Muscle layer of colon (tissue), 2 donors: Measurements from ENCODE around the gene ANKRD49.
A peak's percentile ranks its signal among the peaks of the same experiment; 100 is the strongest.
"Not testable (repeated sequence)": the region's sequence is repeated elsewhere in the genome, so short reads cannot be mapped to it uniquely, and the experiment has no call there.

Experiments used
- H3K27ac ChIP-seq: one replicate; pipeline ENCODE4 v1.7.0; 2013; ENCODE audit warnings: low read depth, mild to moderate bottlenecking, low read length, moderate library complexity
- H3K27me3 ChIP-seq, 2 donors: one replicate each; pipeline ENCODE4 v1.7.0; 2013; ENCODE audit warnings: low read length in 2 of 2, mild to moderate bottlenecking in 2 of 2; ENCODE audit not compliant: insufficient read depth in 2 of 2, control insufficient read depth in 1 of 2
- H3K36me3 ChIP-seq: one replicate; pipeline ENCODE4 v1.7.0; 2013; ENCODE audit warnings: mild to moderate bottlenecking, low read length; ENCODE audit not compliant: insufficient read depth
- H3K4me1 ChIP-seq: one replicate; pipeline ENCODE4 v1.7.0; 2013; ENCODE audit warnings: mild to moderate bottlenecking, low read length; ENCODE audit not compliant: insufficient read depth
- H3K4me3 ChIP-seq, 2 donors: one replicate each; pipeline ENCODE4 v1.7.0; 2013; ENCODE audit warnings: low read length in 2 of 2, low read depth in 1 of 2, mild to moderate bottlenecking in 1 of 2, moderate library complexity in 1 of 2
- H3K9ac ChIP-seq: one replicate; pipeline ENCODE4 v1.7.0; 2013; ENCODE audit warnings: low read length
- H3K9me3 ChIP-seq: one replicate; pipeline ENCODE4 v1.7.0; 2013; ENCODE audit warnings: mild to moderate bottlenecking, low read length
- donor health status: abdominal sarcoma.
- donor health status: Adenocarcinoma of cecum.

Gene ANKRD49

GRCh38 chr11:94469416-94469815 lies 24.4 kb upstream of the ANKRD49 start:
- peaks cover 27% of the 10 kb centered on the region for H3K36me3 ChIP-seq
- no peak overlapping the region for H3K9ac ChIP-seq
- H3K27me3 ChIP-seq: no peaks in the 10 kb centered on the region
- H3K4me1 ChIP-seq: no peaks in the 10 kb centered on the region
- no peaks in the 10 kb centered on the region for H3K9me3 ChIP-seq
- H3K4me3 ChIP-seq: no peak overlapping the region
- no peak overlapping the region for H3K27ac ChIP-seq

GRCh38 chr11:94472916-94473799 lies 20.6 kb upstream of the ANKRD49 start:
- H3K4me3 ChIP-seq: no peak overlapping the region
- no peaks in the 10 kb centered on the region for H3K27me3 ChIP-seq
- no peak overlapping the region for H3K9ac ChIP-seq
- H3K27ac ChIP-seq: no peak overlapping the region
- no peaks in the 10 kb centered on the region for H3K4me1 ChIP-seq
- no peaks in the 10 kb centered on the region for H3K9me3 ChIP-seq
- peaks cover 22% of the 10 kb centered on the region for H3K36me3 ChIP-seq

DNA sequence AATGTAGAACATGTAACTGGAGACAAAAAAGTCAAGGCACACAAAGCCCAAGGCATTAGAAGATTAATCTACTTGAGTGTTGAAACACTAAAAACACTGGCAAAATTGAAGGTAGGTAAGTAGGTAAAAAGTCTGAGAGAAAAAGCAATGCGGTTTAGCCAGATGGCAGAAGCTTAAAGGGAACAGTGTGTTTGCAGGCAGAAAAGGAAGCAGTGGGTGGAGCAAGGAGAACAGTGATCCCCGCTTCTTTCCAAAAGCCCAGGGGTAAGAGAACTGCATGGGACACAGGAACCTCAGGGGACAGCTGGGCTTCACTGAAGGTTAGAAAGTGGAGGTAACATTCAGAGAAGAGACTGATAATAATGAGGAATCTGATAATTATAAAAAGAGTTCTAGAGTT lies 16.2 kb upstream of the ANKRD49 start:
- H3K4me1 ChIP-seq: no peaks in the 10 kb centered on the region
- no peak overlapping the region for H3K9ac ChIP-seq
- peaks cover 23% of the 10 kb centered on the region for H3K36me3 ChIP-seq
- no peaks in the 10 kb centered on the region for H3K9me3 ChIP-seq
- no peak overlapping the region for H3K27ac ChIP-seq
- no peak overlapping the region for H3K4me3 ChIP-seq
- H3K27me3 ChIP-seq: no peaks in the 10 kb centered on the region

DNA sequence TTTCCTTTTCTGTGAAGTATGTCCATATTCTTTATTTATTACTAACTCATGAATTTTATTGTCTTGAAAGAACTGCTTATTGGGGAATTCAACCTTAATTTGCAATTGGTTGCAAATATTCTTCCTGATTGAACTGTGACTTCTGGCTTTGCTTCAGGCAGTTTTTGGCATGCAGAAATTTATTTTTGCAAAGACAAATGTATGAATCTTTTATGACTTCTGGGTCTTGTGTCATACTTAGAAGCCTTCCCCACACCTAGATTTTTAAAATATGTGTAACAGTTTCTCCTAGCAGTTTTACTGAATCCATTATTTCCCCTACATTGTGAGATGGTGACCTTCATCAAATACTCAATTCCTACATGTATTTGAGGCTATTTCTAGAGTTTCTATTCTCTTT lies 12.4 kb upstream of the ANKRD49 start:
- no peak overlapping the region for H3K9ac ChIP-seq
- no peaks in the 10 kb centered on the region for H3K27me3 ChIP-seq
- peaks cover 21% of the 10 kb centered on the region for H3K36me3 ChIP-seq
- no peak overlapping the region for H3K4me3 ChIP-seq
- no peak overlapping the region for H3K27ac ChIP-seq
- no peaks in the 10 kb centered on the region for H3K4me1 ChIP-seq
- no peaks in the 10 kb centered on the region for H3K9me3 ChIP-seq

GRCh38 chr11:94486068-94486467 lies 7.7 kb upstream of the ANKRD49 start:
- no peaks in the 10 kb centered on the region for H3K27me3 ChIP-seq
- H3K36me3 ChIP-seq: peaks cover 31% of the 10 kb centered on the region
- no peak overlapping the region for H3K9ac ChIP-seq
- H3K4me1 ChIP-seq: no peaks in the 10 kb centered on the region
- H3K27ac ChIP-seq: no peak overlapping the region
- no peaks in the 10 kb centered on the region for H3K9me3 ChIP-seq
- no peak overlapping the region for H3K4me3 ChIP-seq

DNA sequence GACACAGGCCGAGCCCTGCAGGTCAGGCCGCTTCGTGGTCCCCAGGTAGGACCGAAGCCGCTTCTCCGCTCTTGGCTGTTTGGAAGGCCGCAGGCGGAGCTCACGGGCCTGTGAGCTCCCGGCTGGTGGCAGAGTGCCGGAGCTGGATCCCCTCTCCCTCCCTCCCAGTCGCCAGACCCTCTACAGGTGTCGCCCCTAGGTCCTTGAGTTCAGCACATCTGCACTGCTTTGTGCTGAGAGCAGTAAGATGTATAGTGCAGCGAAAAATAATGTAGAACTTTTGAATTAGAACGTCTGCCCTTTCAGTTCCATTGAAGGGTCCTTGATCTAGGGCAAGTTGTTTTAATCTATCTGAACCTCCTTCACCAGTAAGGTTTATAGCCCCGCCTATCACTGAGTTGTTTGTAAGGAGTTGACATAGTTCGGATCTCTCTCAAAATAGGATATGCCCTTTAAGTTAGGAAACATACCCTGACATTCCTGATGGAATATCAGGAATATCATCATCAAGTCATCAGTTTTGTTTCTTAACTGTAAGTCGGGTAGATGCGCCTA lies 419 bp downstream of the ANKRD49 start:
- H3K9me3 ChIP-seq: no peaks in the 10 kb centered on the region
- peak overlapping the region; percentile 80 to 98 for H3K4me3 ChIP-seq
- no peaks in the 10 kb centered on the region for H3K27me3 ChIP-seq
- H3K36me3 ChIP-seq: peaks cover 31% of the 10 kb centered on the region
- peak overlapping the region; percentile 85 for H3K27ac ChIP-seq
- H3K4me1 ChIP-seq: peaks cover 19% of the 10 kb centered on the region
- peak overlapping the region; percentile 95 for H3K9ac ChIP-seq

- Histone ChIP-seq H3K36me3 (peaks cover 33% of the 10 kb centered on the region), H3K27ac (no peak overlapping the region), H3K9ac (no peak overlapping the region), H3K4me3 (no peak overlapping the region), H3K9me3 (no peaks in the 10 kb centered on the region), H3K4me1 (peaks cover 2% of the 10 kb centered on the region), H3K27me3 (no peaks in the 10 kb centered on the region)
Observed at GRCh38 chr11:94500181-94500580, 6.4 kb downstream of the ANKRD49 start.

- Histone ChIP-seq H3K4me1 (no peaks in the 10 kb centered on the region), H3K9ac (no peak overlapping the region), H3K27me3 (no peaks in the 10 kb centered on the region), H3K36me3 (peaks cover 32% of the 10 kb centered on the region), H3K9me3 (no peaks in the 10 kb centered on the region), H3K27ac (no peak overlapping the region), H3K4me3 (no peak overlapping the region)
Observed at GRCh38 chr11:94501522-94501921, 7.7 kb downstream of the ANKRD49 start.

DNA sequence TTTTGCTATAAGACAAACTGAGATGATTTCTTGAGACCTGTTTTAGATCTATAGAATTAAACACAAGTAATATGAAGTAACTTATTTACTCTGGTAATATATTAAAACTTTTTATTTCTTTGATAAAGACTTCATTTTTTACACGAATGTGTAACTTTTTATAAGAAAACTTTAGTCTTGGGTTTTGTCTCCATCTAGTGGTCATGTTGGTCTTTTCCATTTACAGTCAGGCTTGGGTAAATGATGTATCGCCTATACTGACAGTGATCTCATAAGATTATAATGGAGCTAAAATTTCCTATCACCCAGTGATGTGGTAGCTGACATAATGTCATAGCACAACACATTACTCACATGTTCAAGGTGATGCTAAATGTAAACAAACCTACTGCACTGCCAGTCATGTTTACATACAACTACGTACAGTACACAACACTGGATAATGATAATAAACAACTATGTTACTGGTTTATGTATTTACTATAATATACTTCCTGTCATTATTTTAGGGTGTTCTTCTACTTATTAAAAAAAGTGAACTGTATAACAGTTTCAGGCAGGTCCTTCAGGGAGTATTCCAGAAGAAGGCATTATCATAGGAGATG lies 11.0 kb downstream of the ANKRD49 start:
- Histone ChIP-seq H3K4me3 (no peak overlapping the region), H3K27me3 (no peaks in the 10 kb centered on the region), H3K27ac (no peak overlapping the region), H3K36me3 (peaks cover 7% of the 10 kb centered on the region), H3K9ac (no peak overlapping the region), H3K4me1 (no peaks in the 10 kb centered on the region), H3K9me3 (no peaks in the 10 kb centered on the region)

- H3K27ac ChIP-seq, H3K9me3 ChIP-seq, H3K36me3 ChIP-seq, H3K27me3 ChIP-seq, H3K9ac ChIP-seq, H3K4me1 ChIP-seq, H3K4me3 ChIP-seq: not testable (repeated sequence)
Observed at GRCh38 chr11:94506513-94506912, 12.7 kb downstream of the ANKRD49 start.

DNA sequence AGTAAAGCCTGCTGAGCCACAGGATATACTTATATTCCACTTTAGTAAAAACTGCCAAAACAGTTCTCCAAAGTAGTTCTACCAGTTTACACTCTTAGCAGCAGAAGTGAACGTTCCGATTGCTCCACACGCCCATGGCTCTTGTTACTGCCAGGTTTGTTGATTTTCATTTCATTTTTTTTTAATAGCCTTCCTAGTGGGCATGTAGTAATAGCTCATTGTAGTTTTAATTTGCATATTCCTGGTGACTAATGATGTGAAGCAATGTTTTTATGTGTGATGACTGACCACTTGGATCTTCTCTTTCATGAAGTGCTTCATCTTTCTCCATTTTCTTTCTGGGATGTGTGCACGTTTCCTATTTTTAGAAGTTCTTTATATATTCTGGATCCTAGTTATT lies 13.7 kb downstream of the ANKRD49 start:
- Histone ChIP-seq H3K27me3 (peaks cover 0 to 4% of the 10 kb centered on the region in 2 donors), H3K36me3 (no peaks in the 10 kb centered on the region), H3K9me3 (no peaks in the 10 kb centered on the region), H3K9ac (no peak overlapping the region), H3K27ac (no peak overlapping the region), H3K4me3 (no peak overlapping the region), H3K4me1 (no peaks in the 10 kb centered on the region)
